Duodenal mucosa (tissue), 2 donors: Measurements from ENCODE around the gene LRRC3B.
A peak's percentile ranks its signal among the peaks of the same experiment; 100 is the strongest.
"Not testable (repeated sequence)": the region's sequence is repeated elsewhere in the genome, so short reads cannot be mapped to it uniquely, and the experiment has no call there.

Experiments used
- H3K27ac ChIP-seq: one replicate; pipeline ENCODE4 v1.7.0; 2013; ENCODE audit warnings: low read depth, low read length
- H3K27me3 ChIP-seq, 2 donors: one replicate each; pipeline ENCODE4 v1.7.0; 2013; ENCODE audit warnings: low read length in 2 of 2, control low read depth in 1 of 2; ENCODE audit not compliant: insufficient read depth in 2 of 2, control insufficient read depth in 1 of 2
- H3K36me3 ChIP-seq, 2 donors: one replicate each; pipeline ENCODE4 v1.7.0; 2013; ENCODE audit warnings: low read length in 2 of 2, control low read depth in 1 of 2; ENCODE audit not compliant: insufficient read depth in 2 of 2, control insufficient read depth in 1 of 2
- H3K4me1 ChIP-seq, 2 donors: one replicate each; pipeline ENCODE4 v1.7.0; 2013; ENCODE audit warnings: low read length in 2 of 2, control low read depth in 1 of 2; ENCODE audit not compliant: insufficient read depth in 2 of 2, control insufficient read depth in 1 of 2
- H3K4me3 ChIP-seq, 2 donors: one replicate each; pipeline ENCODE4 v1.7.0; 2013; ENCODE audit warnings: low read length in 2 of 2, low read depth in 1 of 2
- H3K9ac ChIP-seq, 2 donors: one replicate each; pipeline ENCODE4 v1.7.0; 2013; ENCODE audit warnings: low read length in 2 of 2, low read depth in 1 of 2
- H3K9me3 ChIP-seq, 2 donors: one replicate each; pipeline ENCODE4 v1.7.0; 2013; ENCODE audit warnings: low read length in 2 of 2, control low read depth in 1 of 2; ENCODE audit not compliant: control insufficient read depth in 1 of 2

LRRC3B gene

DNA sequence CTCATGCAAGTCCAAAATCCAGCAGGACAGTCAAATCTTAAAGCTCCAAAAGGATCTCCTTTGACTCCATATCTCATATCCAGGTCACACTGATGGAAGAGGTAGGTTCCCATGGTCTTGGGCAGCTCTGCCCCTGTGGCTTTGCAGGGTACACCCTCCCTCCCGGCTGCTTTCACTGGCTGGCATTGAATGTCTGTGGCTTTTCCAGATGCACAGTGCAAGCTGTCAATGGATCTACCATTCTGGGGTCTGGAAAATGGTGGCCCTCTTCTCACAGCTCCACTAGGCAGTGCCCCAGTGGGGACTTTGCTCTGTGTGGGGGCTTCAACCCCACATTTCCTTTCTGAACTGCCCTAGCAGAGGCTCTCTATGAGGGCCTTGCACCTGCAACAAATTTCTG is 19.3 kb upstream of the LRRC3B start:
- not testable (repeated sequence) for H3K4me3 ChIP-seq, H3K9ac ChIP-seq, H3K27ac ChIP-seq, H3K4me1 ChIP-seq, H3K27me3 ChIP-seq, H3K36me3 ChIP-seq
- H3K9me3 ChIP-seq: peaks cover 12 to 13% of the 10 kb centered on the region in 2 donors

- not testable (repeated sequence) for H3K4me3 ChIP-seq
Measured at GRCh38 chr3:26603771-26604170, 18.8 kb upstream of the LRRC3B start.

GRCh38 chr3:26614006-26614685 is 8.4 kb upstream of the LRRC3B start:
- no peaks in the 10 kb centered on the region for H3K36me3 ChIP-seq
- H3K9ac ChIP-seq: no peak overlapping the region
- H3K4me1 ChIP-seq: no peaks in the 10 kb centered on the region
- H3K9me3 ChIP-seq: peaks cover 3 to 17% of the 10 kb centered on the region in 2 donors
- no peak overlapping the region for H3K27ac ChIP-seq
- H3K27me3 ChIP-seq: no peaks in the 10 kb centered on the region
- no peak overlapping the region for H3K4me3 ChIP-seq

More at GRCh38 chr3:26603771-26604170, 18.8 kb upstream of the LRRC3B start:
- not testable (repeated sequence) for H3K36me3 ChIP-seq, H3K4me1 ChIP-seq, H3K27ac ChIP-seq, H3K9ac ChIP-seq, H3K27me3 ChIP-seq
- peaks cover 12 to 13% of the 10 kb centered on the region in 2 donors for H3K9me3 ChIP-seq

DNA sequence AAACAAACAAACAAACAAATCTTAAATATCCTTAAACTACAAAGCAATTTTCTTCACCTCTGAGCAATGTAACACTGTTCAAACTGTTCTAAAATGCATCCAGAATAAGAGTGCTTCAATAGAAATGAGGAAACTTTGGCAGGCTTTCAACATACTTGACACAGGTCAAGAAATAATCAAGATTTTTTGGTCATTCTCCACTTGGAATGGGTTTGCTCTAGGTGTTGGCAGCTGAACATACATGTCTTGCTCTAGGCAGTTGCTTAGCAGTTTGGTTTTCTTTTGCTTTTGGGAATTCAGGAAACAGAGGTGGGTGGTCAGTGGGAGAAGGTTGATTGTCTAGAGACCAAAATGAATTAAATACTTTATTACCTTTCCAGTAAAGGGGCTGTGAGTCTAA is 1.4 kb upstream of the LRRC3B start:
- H3K36me3 ChIP-seq: no peaks in the 10 kb centered on the region
- no peak overlapping the region for H3K27ac ChIP-seq
- H3K4me3 ChIP-seq: no peak overlapping the region
- H3K4me1 ChIP-seq: no peaks in the 10 kb centered on the region
- H3K9ac ChIP-seq: no peak overlapping the region
- no peaks in the 10 kb centered on the region for H3K9me3 ChIP-seq
- peaks cover 0 to 24% of the 10 kb centered on the region in 2 donors for H3K27me3 ChIP-seq

- no peaks in the 10 kb centered on the region for H3K9me3 ChIP-seq
- no peak overlapping the region for H3K27ac ChIP-seq
- no peaks in the 10 kb centered on the region for H3K4me1 ChIP-seq
- H3K36me3 ChIP-seq: no peaks in the 10 kb centered on the region
- no peak overlapping the region for H3K9ac ChIP-seq
- peak overlapping the region in 1 of 2 donors; percentile 41 for H3K4me3 ChIP-seq
- H3K27me3 ChIP-seq: peaks cover 0 to 24% of the 10 kb centered on the region in 2 donors
Measured at GRCh38 chr3:26621906-26622620, 509 bp upstream of the LRRC3B start.

DNA sequence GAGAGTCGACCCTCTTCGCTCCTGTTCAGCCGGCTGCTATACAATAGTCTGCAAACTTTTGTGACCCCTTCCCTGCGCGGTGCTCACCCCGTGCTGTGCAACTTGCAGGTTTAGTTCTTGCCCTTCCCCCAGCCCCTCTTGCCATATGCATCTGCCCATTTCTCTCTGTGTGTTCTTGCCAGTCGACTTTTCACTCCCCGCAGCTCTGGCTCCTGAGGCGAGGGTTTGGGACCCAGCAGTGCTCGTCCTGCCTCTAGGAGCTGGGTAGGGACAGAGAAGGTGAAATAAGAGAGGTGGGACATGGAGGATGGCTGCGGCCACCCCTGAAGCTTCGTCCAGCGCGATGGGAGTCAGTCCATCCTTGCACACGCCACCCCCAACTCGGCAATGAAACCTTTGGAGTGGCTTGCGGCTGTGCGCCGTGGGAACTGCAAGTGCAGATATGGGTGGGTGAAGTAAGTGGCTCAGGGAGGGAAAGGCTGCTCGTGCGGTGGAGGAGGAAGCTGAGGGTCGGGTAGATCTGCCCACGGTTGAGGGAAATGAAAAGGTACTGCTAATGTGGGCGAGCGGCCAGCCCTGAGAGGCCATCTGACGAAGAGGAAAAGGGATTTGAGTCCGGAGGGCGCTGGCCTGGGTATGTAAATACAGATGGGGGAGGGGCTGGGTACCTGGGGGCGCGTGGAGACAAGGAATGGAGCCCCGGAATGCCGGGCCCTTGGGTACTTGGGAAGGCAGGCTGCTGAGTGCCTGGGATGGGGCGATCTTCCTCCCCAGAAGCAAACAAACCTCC is 1.0 kb downstream of the LRRC3B start:
- no peak overlapping the region for H3K27ac ChIP-seq
- H3K36me3 ChIP-seq: no peaks in the 10 kb centered on the region
- no peaks in the 10 kb centered on the region for H3K4me1 ChIP-seq
- H3K4me3 ChIP-seq: no peak overlapping the region
- H3K9ac ChIP-seq: no peak overlapping the region
- H3K27me3 ChIP-seq: peaks cover 0 to 24% of the 10 kb centered on the region in 2 donors
- H3K9me3 ChIP-seq: no peaks in the 10 kb centered on the region

GRCh38 chr3:26624209-26624765 is 1.7 kb downstream of the LRRC3B start:
- H3K4me1 ChIP-seq: no peaks in the 10 kb centered on the region
- H3K4me3 ChIP-seq: no peak overlapping the region
- H3K27ac ChIP-seq: no peak overlapping the region
- H3K9ac ChIP-seq: no peak overlapping the region
- H3K9me3 ChIP-seq: no peaks in the 10 kb centered on the region
- peaks cover 0 to 24% of the 10 kb centered on the region in 2 donors for H3K27me3 ChIP-seq
- H3K36me3 ChIP-seq: no peaks in the 10 kb centered on the region

DNA sequence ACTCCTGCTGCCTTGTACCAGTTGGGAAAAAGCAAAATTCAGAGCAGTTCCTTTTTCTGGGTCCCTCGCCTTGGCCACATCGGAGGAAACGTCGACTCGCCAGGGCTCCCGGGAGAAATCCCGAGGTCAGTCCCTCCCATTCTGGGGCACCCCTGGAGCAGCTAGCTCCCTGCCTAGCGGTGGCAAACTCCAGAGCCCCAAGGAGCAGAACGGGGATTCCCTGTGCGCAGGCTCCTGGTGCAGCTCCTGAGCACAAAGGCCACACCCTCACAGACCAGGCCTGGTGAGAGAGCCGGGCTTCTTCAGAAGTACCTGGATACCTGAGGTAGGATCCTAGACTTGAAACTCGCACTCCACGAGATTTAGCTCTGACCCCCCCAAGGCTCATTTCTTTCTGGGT is 2.6 kb downstream of the LRRC3B start:
- H3K9ac ChIP-seq: no peak overlapping the region
- H3K4me3 ChIP-seq: no peak overlapping the region
- H3K36me3 ChIP-seq: no peaks in the 10 kb centered on the region
- H3K9me3 ChIP-seq: no peaks in the 10 kb centered on the region
- H3K27me3 ChIP-seq: peaks cover 0 to 24% of the 10 kb centered on the region in 2 donors
- H3K4me1 ChIP-seq: no peaks in the 10 kb centered on the region
- no peak overlapping the region for H3K27ac ChIP-seq

DNA sequence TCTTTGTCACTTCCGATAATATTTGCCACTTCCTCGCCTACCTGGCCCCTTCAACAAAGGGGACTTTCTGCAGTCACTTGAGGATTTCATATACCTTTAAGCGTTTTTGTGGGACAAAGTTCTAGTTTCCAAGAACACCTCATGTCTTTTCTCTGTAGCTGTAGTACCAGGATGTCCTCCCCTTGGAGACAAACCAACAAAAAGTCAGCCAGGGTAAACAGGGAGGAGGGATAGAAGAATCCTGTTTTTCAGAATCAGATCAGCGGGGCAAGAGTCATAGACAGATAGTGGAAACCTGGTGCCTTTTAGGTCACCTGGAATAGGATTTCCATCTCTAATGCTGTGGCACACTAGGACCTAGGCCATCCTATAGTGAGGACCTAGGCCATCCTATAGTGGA is 4.5 kb downstream of the LRRC3B start:
- H3K4me3 ChIP-seq: no peak overlapping the region
- H3K27ac ChIP-seq: no peak overlapping the region
- H3K36me3 ChIP-seq: no peaks in the 10 kb centered on the region
- H3K9me3 ChIP-seq: peaks cover 0 to 1% of the 10 kb centered on the region in 2 donors
- no peak overlapping the region for H3K9ac ChIP-seq
- peaks cover 0 to 12% of the 10 kb centered on the region in 2 donors for H3K27me3 ChIP-seq
- no peaks in the 10 kb centered on the region for H3K4me1 ChIP-seq

DNA sequence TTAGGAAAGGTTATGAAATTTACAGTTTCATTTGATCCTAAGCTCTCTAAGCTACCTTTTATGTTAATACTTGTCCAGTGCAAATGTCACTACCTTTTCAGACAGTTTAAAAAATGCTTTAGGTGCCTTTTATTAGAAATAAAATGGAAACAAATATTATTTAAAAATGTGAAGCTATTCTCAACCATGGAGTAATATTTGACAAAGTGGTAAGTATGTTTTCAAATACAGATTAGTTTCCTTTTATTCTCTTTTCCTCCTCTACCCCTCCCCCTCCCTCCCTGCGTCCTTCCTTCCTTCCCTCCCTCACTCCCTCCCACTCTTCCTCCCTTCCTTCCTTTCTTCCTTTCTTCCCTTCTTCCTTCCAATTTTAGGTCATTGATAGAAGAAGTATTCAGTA is 6.3 kb downstream of the LRRC3B start:
- Histone ChIP-seq H3K36me3 (no peaks in the 10 kb centered on the region), H3K9ac (no peak overlapping the region), H3K27me3 (no peaks in the 10 kb centered on the region), H3K4me3 (no peak overlapping the region), H3K27ac (no peak overlapping the region), H3K4me1 (no peaks in the 10 kb centered on the region), H3K9me3 (peaks cover 3 to 4% of the 10 kb centered on the region in 2 donors)
